A549 (cell line): Measurements from ENCODE around the gene PLAC9. TPM values are rescaled to one million over a fixed set of nuclear protein-coding genes. Genes with fewer than 3 reads are reported as not detected.

ENCODE experiments used
- ATAC-seq, 2 experiments: fragments of 200-7000 bp in 1 of 2; fragments of >200 bp in 1 of 2; cut with Nextera tagmentation in 1 of 2; cut with Tn5 transposase in 1 of 2; 3 replicates each; pipeline versions ENCODE4 v1.8.0 to v1.9.1; 2018 to 2020; ENCODE audit warnings: mild to moderate bottlenecking in 1 of 2, moderate library complexity in 1 of 2
- CTCF ChIA-PET: fragments of 300-600 bp; sonication (Branson Sonifier 250); formaldehyde crosslinking; extraction: SDS; loops from one replicate; lab custom pipeline; 2021; ENCODE audit warnings: antibody characterized with exemption, inconsistent platforms; lab: Yijun Ruan, JAX
- POLR2A ChIA-PET: fragments of 350-600 bp; formaldehyde crosslinking; extraction: SDS; loops from one replicate; lab custom pipeline; 2021; ENCODE audit warnings: antibody characterized with exemption, inconsistent platforms; lab: Yijun Ruan, JAX
- DNase-seq, 2 experiments: peaks; one replicate each; pipeline versions ENCODE4 v3.0.0 to v3.0.0-alpha.2; 2011 to 2016; ENCODE audit warnings: low read depth in 1 of 2, low spot score in 1 of 2
- FAIRE-seq: peaks from 2 replicates; lab custom pipeline; 2011; peaks lifted over from hg19 to GRCh38; lab: Jason Lieb, UNC
- H3K27ac ChIP-seq, 2 experiments: fragments of >200 bp; sonication (Bioruptor Twin); formaldehyde crosslinking; 3 replicates each; pipeline ENCODE4 v1.5.1; 2016 to 2017
- H3K4me1 ChIP-seq: fragments of >200 bp; sonication (Bioruptor Twin); formaldehyde crosslinking; 3 replicates; pipeline ENCODE4 v1.6.1; 2016
- H3K4me2 ChIP-seq: fragments of >200 bp; sonication (Bioruptor Twin); formaldehyde crosslinking; 3 replicates; pipeline ENCODE4 v1.6.1; 2016
- H3K4me3 ChIP-seq: fragments of >200 bp; sonication (Bioruptor Twin); formaldehyde crosslinking; 3 replicates; pipeline ENCODE4 v1.5.1; 2016
- H3K9me3 ChIP-seq: fragments of >200 bp; sonication (Bioruptor Twin); formaldehyde crosslinking; 3 replicates; pipeline ENCODE4 v1.6.1; 2016
- CHD2 ChIP-seq: fragments of 150-350 bp; IDR thresholded peaks from 2 replicates; pipeline ENCODE4 v1.6.1; 2014; ENCODE audit warnings: low read length; ENCODE audit not compliant: partially characterized antibody
- HDAC2 ChIP-seq: fragments of 200-600 bp; sonication (generic); IDR thresholded peaks from 2 replicates; pipeline ENCODE4 v1.6.1; 2016
- HEYL ChIP-seq: fragments of 250-450 bp; sonication (Bioruptor Pico); IDR thresholded peaks from 2 replicates; pipeline ENCODE4 v1.8.0; 2021; ENCODE audit warnings: mild to moderate bottlenecking, moderate library complexity
- HOXA7 ChIP-seq: fragments of 250-450 bp; sonication (Bioruptor Pico); IDR thresholded peaks from 2 replicates; pipeline ENCODE4 v1.5.0; 2020; ENCODE audit warnings: mild to moderate bottlenecking, moderate library complexity
- JUN ChIP-seq, 2 experiments: fragments of >200 bp; sonication (Bioruptor Twin); formaldehyde crosslinking; IDR thresholded peaks; 2 replicates in 1 of 2; 3 replicates in 1 of 2; pipeline ENCODE4 v1.6.1; 2016 to 2017
- NFE2L2 ChIP-seq: fragments of 150-350 bp; conservative IDR thresholded peaks from 2 replicates; pipeline ENCODE4 v1.6.1; 2014; ENCODE audit warnings: low read length
- NR3C1 ChIP-seq: fragments of >200 bp; sonication (Bioruptor Twin); formaldehyde crosslinking; IDR thresholded peaks from 3 replicates; pipeline ENCODE4 v1.6.1; 2017
- PHF8 ChIP-seq: fragments of 200-600 bp; sonication (generic); IDR thresholded peaks from 2 replicates; pipeline ENCODE4 v1.6.1; 2016; ENCODE audit warnings: low read depth, mild to moderate bottlenecking, antibody characterized with exemption, moderate library complexity, borderline replicate concordance
- RAD21 ChIP-seq, 2 experiments: fragments of >200 bp in 1 of 2; sonication (Bioruptor Twin) in 1 of 2; formaldehyde crosslinking in 1 of 2; IDR thresholded peaks in 1 of 2; conservative IDR thresholded peaks in 1 of 2; 2 replicates in 1 of 2; 3 replicates in 1 of 2; pipeline ENCODE4 v1.6.1; 2012 to 2018; ENCODE audit warnings: inconsistent platforms in 1 of 2
- RFX5 ChIP-seq: fragments of 450-650 bp; IDR thresholded peaks from 2 replicates; pipeline ENCODE4 v1.7.1; 2014; ENCODE audit warnings: antibody characterized with exemption, mild to moderate bottlenecking, moderate library complexity
- SMC3 ChIP-seq: fragments of >200 bp; sonication (Bioruptor Twin); formaldehyde crosslinking; IDR thresholded peaks from 3 replicates; pipeline ENCODE4 v1.6.1; 2018; ENCODE audit warnings: inconsistent platforms
- SREBF2 ChIP-seq: fragments of 450-650 bp; IDR thresholded peaks from 2 replicates; pipeline ENCODE4 v1.6.1; 2014; ENCODE audit warnings: mild to moderate bottlenecking, moderate library complexity
- TFCP2L1 ChIP-seq: fragments of 250-450 bp; sonication (Bioruptor Pico); IDR thresholded peaks from 2 replicates; pipeline ENCODE4 v1.5.0; 2021; ENCODE audit warnings: mild to moderate bottlenecking
- ZFP36 ChIP-seq: fragments of 450-650 bp; IDR thresholded peaks from 2 replicates; pipeline ENCODE4 v1.6.1; 2014; ENCODE audit warnings: borderline replicate concordance; ENCODE audit not compliant: partially characterized antibody
- WGBS: methylation state at CpG from one replicate; pipeline ENCODE4 v1.1.6; 2017; ENCODE audit errors: missing lambda C conversion rate; 5-methylcytosine and 5-hydroxymethylcytosine counted together
- polyA plus RNA-seq, 4 experiments: library from polyadenylated mRNA; depleted of rRNA in 3 of 4; stranded (reverse); fragments of >200 nt; fragmentation: RNase III in 1 of 4; extraction: RNeasy Plus Mini Kit Qiagen cat#74134 plus additional on column Dnase treatment in 1 of 4; gene quantifications; 2 replicates in 3 of 4; 3 replicates in 1 of 4; pipeline ENCODE4 v1.2.3, GENCODE V29; 2011 to 2017
- TF ChIP-seq, protein P1 (sequence below): IDR thresholded peaks from 2 replicates; pipeline ENCODE4 v1.6.1; 2012
- TF ChIP-seq, protein P2 (sequence below): fragments of >200 bp; sonication (Bioruptor Twin); formaldehyde crosslinking; IDR thresholded peaks from 3 replicates; pipeline ENCODE4 v1.5.1; 2016
- TF ChIP-seq, protein P3 (sequence below): fragments of 200-600 bp; sonication (generic); IDR thresholded peaks from 2 replicates; pipeline ENCODE4 v1.6.1; 2016; ENCODE audit warnings: antibody characterized with exemption, mild to moderate bottlenecking, moderate library complexity

PLAC9 gene
- polyA plus RNA-seq, 2 of the 4 experiments (the other 2 are of a cell fraction), result not detected

DNA sequence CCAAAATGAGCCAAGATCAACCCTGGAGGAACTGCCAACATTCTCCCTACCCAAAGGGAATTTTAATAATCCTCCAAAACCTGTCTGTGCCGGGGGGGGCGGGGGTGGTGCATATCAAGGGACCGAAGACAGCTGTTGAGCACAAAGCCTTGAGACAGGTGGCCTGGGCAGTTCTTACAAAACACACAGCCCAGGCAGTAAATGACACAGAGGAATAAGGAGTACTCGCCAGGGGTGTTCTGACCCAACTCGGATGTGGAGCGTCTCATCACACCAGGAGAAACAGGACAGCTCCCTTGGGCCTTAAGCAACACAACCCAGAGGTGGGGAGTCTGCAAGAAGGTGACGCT lies 35.6 kb downstream of the PLAC9 start:
- 94% methylated on average over 7 of the region's 7 CpGs for WGBS
- Histone ChIP-seq H3K4me2 (no peak overlapping the region), H3K9me3 (no peaks in the 10 kb centered on the region), H3K27ac (no peak overlapping the region)
- DNase-seq (no peak), ATAC-seq (no peak), FAIRE-seq (no peak)
- POLR2A ChIA-PET, result no interaction called here
- TF ChIP-seq HOXA7 (CRISPR knock-in tag) (no peak), NFE2L2 (no peak), SREBF2 (no peak), HDAC2 (no peak), TFCP2L1 (CRISPR knock-in tag) (no peak), JUN (IDR thresholded peaks at IDR 0.05) (no peak), CHD2 (no peak), RFX5 (no peak), NR3C1 (no peak), ZFP36 (no peak), HEYL (CRISPR knock-in tag) (no peak)
- TF ChIP-seq, protein P1, sequence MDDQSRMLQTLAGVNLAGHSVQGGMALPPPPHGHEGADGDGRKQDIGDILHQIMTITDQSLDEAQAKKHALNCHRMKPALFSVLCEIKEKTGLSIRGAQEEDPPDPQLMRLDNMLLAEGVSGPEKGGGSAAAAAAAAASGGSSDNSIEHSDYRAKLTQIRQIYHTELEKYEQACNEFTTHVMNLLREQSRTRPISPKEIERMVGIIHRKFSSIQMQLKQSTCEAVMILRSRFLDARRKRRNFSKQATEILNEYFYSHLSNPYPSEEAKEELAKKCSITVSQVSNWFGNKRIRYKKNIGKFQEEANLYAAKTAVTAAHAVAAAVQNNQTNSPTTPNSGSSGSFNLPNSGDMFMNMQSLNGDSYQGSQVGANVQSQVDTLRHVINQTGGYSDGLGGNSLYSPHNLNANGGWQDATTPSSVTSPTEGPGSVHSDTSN, result no peak
- TF ChIP-seq, all 56 proteins: peak for 0
- CTCF ChIA-PET, result interaction anchor here (0.8 to 3.0 kb wide), 12 partner anchors 8 to 54 kb away, joined by 3 to 13 read pairs (median 5); no protein-coding TSS in a partner anchor
- Histone ChIP-seq H3K4me1 (peaks cover 22% of the 10 kb centered on the region), H3K4me3 (no peak overlapping the region)

DNA sequence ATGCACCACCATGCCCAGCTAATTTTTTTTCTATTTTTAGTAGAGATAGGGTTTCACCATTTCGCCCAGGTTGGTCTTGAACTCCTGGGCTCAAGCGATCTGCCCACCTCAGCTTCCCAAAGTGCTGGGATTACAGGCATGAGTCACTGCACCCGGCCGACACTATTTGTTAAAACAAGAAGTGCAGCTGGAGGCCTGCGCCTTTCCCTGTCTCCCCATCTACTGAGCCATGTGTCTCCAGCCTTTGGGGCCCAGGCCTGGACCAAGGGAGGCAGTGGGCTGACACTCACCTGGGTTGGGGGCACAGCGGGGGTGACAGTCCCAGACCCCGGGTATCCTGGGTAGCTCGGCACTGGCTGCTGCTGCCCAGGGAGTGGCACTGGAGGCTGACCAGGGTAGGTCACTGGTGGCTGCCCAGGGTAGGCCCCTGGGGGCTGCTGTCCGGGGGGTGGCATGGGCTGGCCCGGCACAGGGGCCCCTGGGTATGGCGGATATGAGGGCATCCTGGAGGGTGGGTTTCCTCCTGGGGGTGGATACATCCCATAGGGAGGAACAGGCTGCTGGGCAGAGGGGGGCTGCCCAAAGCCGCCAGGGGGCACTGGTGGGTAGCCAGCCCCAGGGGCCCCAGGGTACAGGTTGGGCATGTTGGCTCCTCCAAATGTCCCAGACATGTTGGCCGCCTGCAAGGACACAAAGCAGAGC lies 36.3 kb downstream of the PLAC9 start:
- DNase-seq (peak in 1 of 2 experiments; percentile 51), ATAC-seq (peak; percentile 49 to 80; a peak in 5 of 6 replicates), FAIRE-seq (no peak)
- ChIA-PET CTCF (interaction anchor here (0.8 to 3.0 kb wide), 11 partner anchors 8 to 54 kb away, joined by 3 to 13 read pairs (median 5); no protein-coding TSS in a partner anchor), POLR2A (no interaction called here)
- H3K4me3 ChIP-seq, result no peak overlapping the region
- no peaks in the 10 kb centered on the region for H3K9me3 ChIP-seq
- peaks cover 15% of the 10 kb centered on the region for H3K4me1 ChIP-seq
- no peak overlapping the region for H3K4me2 ChIP-seq
- H3K27ac ChIP-seq, result no peak overlapping the region
- WGBS, result 76% methylated on average over 7 of the region's 13 CpGs
- TF ChIP-seq SMC3 (peak; percentile 61), PHF8 (no peak), RAD21 (conservative IDR thresholded peaks at IDR 0.05 in 1 of 2, IDR thresholded peaks at IDR 0.05 in 1 of 2) (peak; percentile 44 to 52; a peak in 4 of 5 replicates)
- TF ChIP-seq, protein P2, sequence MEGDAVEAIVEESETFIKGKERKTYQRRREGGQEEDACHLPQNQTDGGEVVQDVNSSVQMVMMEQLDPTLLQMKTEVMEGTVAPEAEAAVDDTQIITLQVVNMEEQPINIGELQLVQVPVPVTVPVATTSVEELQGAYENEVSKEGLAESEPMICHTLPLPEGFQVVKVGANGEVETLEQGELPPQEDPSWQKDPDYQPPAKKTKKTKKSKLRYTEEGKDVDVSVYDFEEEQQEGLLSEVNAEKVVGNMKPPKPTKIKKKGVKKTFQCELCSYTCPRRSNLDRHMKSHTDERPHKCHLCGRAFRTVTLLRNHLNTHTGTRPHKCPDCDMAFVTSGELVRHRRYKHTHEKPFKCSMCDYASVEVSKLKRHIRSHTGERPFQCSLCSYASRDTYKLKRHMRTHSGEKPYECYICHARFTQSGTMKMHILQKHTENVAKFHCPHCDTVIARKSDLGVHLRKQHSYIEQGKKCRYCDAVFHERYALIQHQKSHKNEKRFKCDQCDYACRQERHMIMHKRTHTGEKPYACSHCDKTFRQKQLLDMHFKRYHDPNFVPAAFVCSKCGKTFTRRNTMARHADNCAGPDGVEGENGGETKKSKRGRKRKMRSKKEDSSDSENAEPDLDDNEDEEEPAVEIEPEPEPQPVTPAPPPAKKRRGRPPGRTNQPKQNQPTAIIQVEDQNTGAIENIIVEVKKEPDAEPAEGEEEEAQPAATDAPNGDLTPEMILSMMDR, result peak; percentile 47
- TF ChIP-seq, all 56 proteins: peak for 3

DNA sequence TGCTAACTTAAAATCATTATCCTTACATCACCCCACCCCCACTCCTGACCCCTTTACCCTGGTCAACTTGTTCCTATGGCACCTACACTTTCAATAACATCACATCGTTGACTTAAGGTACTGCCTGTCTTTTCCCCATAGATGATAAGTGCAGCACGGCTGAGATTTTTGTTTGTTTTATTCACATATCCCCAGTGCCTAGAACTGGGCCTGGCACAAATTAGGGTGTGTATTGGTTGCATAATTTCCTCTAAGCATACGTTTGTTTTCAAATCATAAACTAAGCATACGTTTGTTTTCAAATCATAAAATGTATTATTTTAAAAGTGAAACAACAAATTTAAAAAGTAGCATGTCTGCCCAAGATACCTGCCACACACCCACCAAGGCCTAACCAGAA lies 37.5 kb downstream of the PLAC9 start:
- Histone ChIP-seq H3K4me3 (no peak overlapping the region), H3K27ac (no peak overlapping the region), H3K9me3 (no peaks in the 10 kb centered on the region), H3K4me1 (peaks cover 3% of the 10 kb centered on the region; the same call in 2 of the 3 replicates), H3K4me2 (no peak overlapping the region)
- POLR2A ChIA-PET, result no interaction called here
- no peak for ATAC-seq
- no peak for DNase-seq
- 44% methylated on average over 4 of the region's 4 CpGs for WGBS
- TF ChIP-seq, protein P3, sequence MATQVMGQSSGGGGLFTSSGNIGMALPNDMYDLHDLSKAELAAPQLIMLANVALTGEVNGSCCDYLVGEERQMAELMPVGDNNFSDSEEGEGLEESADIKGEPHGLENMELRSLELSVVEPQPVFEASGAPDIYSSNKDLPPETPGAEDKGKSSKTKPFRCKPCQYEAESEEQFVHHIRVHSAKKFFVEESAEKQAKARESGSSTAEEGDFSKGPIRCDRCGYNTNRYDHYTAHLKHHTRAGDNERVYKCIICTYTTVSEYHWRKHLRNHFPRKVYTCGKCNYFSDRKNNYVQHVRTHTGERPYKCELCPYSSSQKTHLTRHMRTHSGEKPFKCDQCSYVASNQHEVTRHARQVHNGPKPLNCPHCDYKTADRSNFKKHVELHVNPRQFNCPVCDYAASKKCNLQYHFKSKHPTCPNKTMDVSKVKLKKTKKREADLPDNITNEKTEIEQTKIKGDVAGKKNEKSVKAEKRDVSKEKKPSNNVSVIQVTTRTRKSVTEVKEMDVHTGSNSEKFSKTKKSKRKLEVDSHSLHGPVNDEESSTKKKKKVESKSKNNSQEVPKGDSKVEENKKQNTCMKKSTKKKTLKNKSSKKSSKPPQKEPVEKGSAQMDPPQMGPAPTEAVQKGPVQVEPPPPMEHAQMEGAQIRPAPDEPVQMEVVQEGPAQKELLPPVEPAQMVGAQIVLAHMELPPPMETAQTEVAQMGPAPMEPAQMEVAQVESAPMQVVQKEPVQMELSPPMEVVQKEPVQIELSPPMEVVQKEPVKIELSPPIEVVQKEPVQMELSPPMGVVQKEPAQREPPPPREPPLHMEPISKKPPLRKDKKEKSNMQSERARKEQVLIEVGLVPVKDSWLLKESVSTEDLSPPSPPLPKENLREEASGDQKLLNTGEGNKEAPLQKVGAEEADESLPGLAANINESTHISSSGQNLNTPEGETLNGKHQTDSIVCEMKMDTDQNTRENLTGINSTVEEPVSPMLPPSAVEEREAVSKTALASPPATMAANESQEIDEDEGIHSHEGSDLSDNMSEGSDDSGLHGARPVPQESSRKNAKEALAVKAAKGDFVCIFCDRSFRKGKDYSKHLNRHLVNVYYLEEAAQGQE, result no peak
- no peak for FAIRE-seq
- CTCF ChIA-PET, result interaction anchor here (0.9 to 3.0 kb wide), 7 partner anchors 8 to 52 kb away, joined by 3 to 13 read pairs (median 7); no protein-coding TSS in a partner anchor
